HepG2 (cell line): ENCODE data around the gene BTBD3. TPM values are rescaled to one million over a fixed set of nuclear protein-coding genes. Genes with fewer than 3 reads are reported as not detected.

Experiments
- CHCHD3 ChIP-seq: sonication (generic); formaldehyde crosslinking; IDR thresholded peaks from 2 replicates; pipeline ENCODE4 v1.8.0; 2022; ENCODE audit warnings: mild to moderate bottlenecking, missing genetic modification reagents, moderate library complexity
- ELF4 ChIP-seq: sonication (generic); formaldehyde crosslinking; IDR thresholded peaks from 2 replicates; pipeline ENCODE4 v1.5.0; 2020; ENCODE audit warnings: missing genetic modification reagents, mild to moderate bottlenecking, moderate library complexity, borderline replicate concordance
- KAT2B ChIP-seq: fragments of 150-350 bp; IDR thresholded peaks from 2 replicates; pipeline ENCODE4 v1.6.1; 2014; ENCODE audit warnings: low read depth, low read length, borderline replicate concordance
- KLF6 ChIP-seq: IDR thresholded peaks from 2 replicates; pipeline ENCODE4 v1.8.0; 2016; ENCODE audit warnings: missing biosample characterization, missing genetic modification reagents
- MXD1 ChIP-seq: sonication (generic); formaldehyde crosslinking; IDR thresholded peaks from 2 replicates; pipeline ENCODE4 v1.4.0; 2020; ENCODE audit warnings: mild to moderate bottlenecking, missing genetic modification reagents
- PAF1 ChIP-seq: IDR thresholded peaks from 2 replicates; pipeline ENCODE4 v1.6.1; 2016; ENCODE audit warnings: missing genetic modification reagents, missing compliant biosample characterization
- PHF20 ChIP-seq: sonication (generic); formaldehyde crosslinking; IDR thresholded peaks from 2 replicates; pipeline ENCODE4 v1.5.0; 2020; ENCODE audit warnings: mild to moderate bottlenecking, missing genetic modification reagents
- PHF21A ChIP-seq: sonication (generic); formaldehyde crosslinking; IDR thresholded peaks from 2 replicates; pipeline ENCODE4 v1.5.0; 2020; ENCODE audit warnings: mild to moderate bottlenecking, missing genetic modification reagents
- PPARG ChIP-seq: conservative IDR thresholded peaks from 2 replicates; pipeline ENCODE4 v1.6.1; 2016; ENCODE audit warnings: missing biosample characterization, missing genetic modification reagents
- U2AF1 ChIP-seq: fragments of 200-400 bp; formaldehyde crosslinking; optimal IDR thresholded peaks from 2 replicates; pipeline ENCODE3; 2017; ENCODE audit warnings: mild to moderate bottlenecking, low read depth, low read length
- ZBTB34 ChIP-seq: sonication (generic); formaldehyde crosslinking; IDR thresholded peaks from 2 replicates; pipeline ENCODE4 v1.8.0; 2022; ENCODE audit warnings: mild to moderate bottlenecking, missing genetic modification reagents
- ZKSCAN8 ChIP-seq: IDR thresholded peaks from 2 replicates; pipeline ENCODE4 v1.6.1; 2016; ENCODE audit warnings: borderline replicate concordance, missing genetic modification reagents, missing compliant biosample characterization
- ZNF225 ChIP-seq: sonication (generic); formaldehyde crosslinking; IDR thresholded peaks from 2 replicates; pipeline ENCODE4 v1.4.0; 2020; ENCODE audit warnings: mild to moderate bottlenecking, missing genetic modification reagents
- ZNF318 ChIP-seq: sonication (generic); formaldehyde crosslinking; IDR thresholded peaks from 2 replicates; pipeline ENCODE4 v1.4.0; 2020; ENCODE audit warnings: mild to moderate bottlenecking, missing genetic modification reagents
- ZNF432 ChIP-seq: sonication (generic); formaldehyde crosslinking; IDR thresholded peaks from 2 replicates; pipeline ENCODE4 v1.5.0; 2020; ENCODE audit warnings: missing genetic modification reagents, mild to moderate bottlenecking, borderline replicate concordance
- ZNF574 ChIP-seq: sonication (generic); formaldehyde crosslinking; IDR thresholded peaks from 2 replicates; pipeline ENCODE4 v1.4.0; 2020; ENCODE audit warnings: missing genetic modification reagents
- polyA plus RNA-seq, 8 experiments: library from polyadenylated mRNA; depleted of rRNA in 3 of 8; stranded (reverse) in 7 of 8; unstranded in 1 of 8; fragments of >200 nt; fragmentation: Illumina TruSeq in 4 of 8; extraction: Trizol in 4 of 8; gene quantifications; 2 replicates each; pipeline versions ENCODE4 v1.2.1 to v1.2.3, GENCODE V29; 2011 to 2016; ENCODE audit warnings: low read depth in 4 of 8, missing spikeins in 1 of 8, mixed read lengths in 1 of 8; ENCODE audit not compliant: insufficient read depth in 1 of 8
- total RNA-seq, 5 experiments: library from RNA; depleted of rRNA; stranded (reverse); fragments of >200 nt; fragmentation: Illumina TruSeq; extraction: Trizol; gene quantifications; 2 replicates each; pipeline ENCODE4 v1.2.3, GENCODE V29; 2016; ENCODE audit warnings: low read depth in 1 of 5

The BTBD3 gene
- total and polyA plus RNA-seq, 2 of the 13 experiments (the other 11 are each of a cell fraction or from before 2014, with no cell fraction given): 32.2 to 41.8 TPM

- TF ChIP-seq U2AF1 (no peak), PHF21A (CRISPR knock-in tag) (no peak), MXD1 (CRISPR knock-in tag) (peak; percentile 56), PPARG (CRISPR knock-in tag) (no peak), ZKSCAN8 (CRISPR knock-in tag) (no peak), KLF6 (0 out of 2 replicates have a peak, but pooled peaks have one; percentile 35), PHF20 (CRISPR knock-in tag) (no peak), KAT2B (no peak), PAF1 (CRISPR knock-in tag) (no peak), ZNF225 (CRISPR knock-in tag) (no peak), ZNF318 (CRISPR knock-in tag) (no peak), ELF4 (CRISPR knock-in tag) (no peak), CHCHD3 (no peak), ZNF432 (CRISPR knock-in tag) (no peak), ZBTB34 (CRISPR knock-in tag) (no peak), ZNF574 (peak; percentile 45)
Observed at GRCh38 chr20:11891077-11891775, 26.5 kb upstream of the BTBD3 start (continued).
